K562 (cell line): ENCODE results near the gene USP49. TPM values are rescaled to one million over a fixed set of nuclear protein-coding genes. Genes with fewer than 3 reads are reported as not detected.

Experiments
- FOXK1 ChIP-seq: sonication (generic); formaldehyde crosslinking; IDR thresholded peaks from 2 replicates; pipeline ENCODE4 v1.8.0; 2022; ENCODE audit warnings: missing genetic modification reagents, mild to moderate bottlenecking, borderline replicate concordance
- HSF4 ChIP-seq: fragments of 250-450 bp; sonication (Bioruptor Pico); IDR thresholded peaks from 2 replicates; pipeline ENCODE4 v2.1.2; 2022; ENCODE audit warnings: mild to moderate bottlenecking, moderate library complexity, borderline replicate concordance
- IFI16 ChIP-seq: fragments of 250-450 bp; sonication (Bioruptor Pico); IDR thresholded peaks from 2 replicates; pipeline ENCODE4 v2.1.2; 2022; ENCODE audit warnings: mild to moderate bottlenecking, inconsistent platforms
- JUND ChIP-seq, 2 experiments: IDR thresholded peaks; 2 replicates in 1 of 2; 3 replicates in 1 of 2; pipeline ENCODE4 v1.6.1; 2011; ENCODE audit warnings: borderline replicate concordance in 2 of 2, low read depth in 2 of 2, low read length in 2 of 2, improper control_type of control experiment in 1 of 2, missing biosample characterization in 1 of 2, missing genetic modification characterization in 1 of 2, missing genetic modification reagents in 1 of 2
- LARP7 ChIP-seq: fragments of 450-650 bp; IDR thresholded peaks from 2 replicates; pipeline ENCODE4 v1.6.1; 2016
- MYNN ChIP-seq, 2 experiments: sonication (generic); formaldehyde crosslinking in 1 of 2; IDR thresholded peaks; 2 replicates each; pipeline versions ENCODE4 v1.5.0 to v1.6.1; 2016 to 2020; ENCODE audit warnings: antibody characterized with exemption in 1 of 2, missing genetic modification reagents in 1 of 2
- NR4A1 ChIP-seq, 2 experiments: fragments of 250-450 bp in 1 of 2; fragments of 450-650 bp in 1 of 2; sonication (Bioruptor Pico) in 1 of 2; IDR thresholded peaks; 2 replicates each; pipeline versions ENCODE4 v1.4.0 to v1.6.1; 2016 to 2020; ENCODE audit warnings: mild to moderate bottlenecking in 2 of 2, missing compliant biosample characterization in 1 of 2, missing genetic modification characterization in 1 of 2, moderate library complexity in 1 of 2
- RB1 ChIP-seq: fragments of 450-650 bp; IDR thresholded peaks from 2 replicates; pipeline ENCODE4 v1.6.1; 2017; ENCODE audit warnings: low read depth, mild to moderate bottlenecking
- RHOXF2B ChIP-seq: fragments of 250-450 bp; sonication (Bioruptor Pico); conservative IDR thresholded peaks from 2 replicates; pipeline ENCODE4 v1.5.1; 2021
- RREB1 ChIP-seq: fragments of 250-450 bp; sonication (Bioruptor Pico); IDR thresholded peaks from 2 replicates; pipeline ENCODE4 v1.4.0; 2020
- XRCC4 ChIP-seq: IDR thresholded peaks from one replicate; pipeline ENCODE4 v1.6.1; 2011; ENCODE audit not compliant: insufficient read depth, insufficient read length; ENCODE audit errors: extremely low read depth
- ZNF140 ChIP-seq: fragments of 250-450 bp; sonication (Bioruptor Pico); IDR thresholded peaks from 2 replicates; pipeline ENCODE4 v1.8.0; 2021; ENCODE audit warnings: moderate library complexity, mild to moderate bottlenecking, inconsistent platforms
- ZNF280B ChIP-seq: fragments of 250-450 bp; sonication (Bioruptor Pico); IDR thresholded peaks from 2 replicates; pipeline ENCODE4 v1.5.1; 2021; ENCODE audit warnings: mild to moderate bottlenecking
- polyA plus RNA-seq, 8 experiments: library from polyadenylated mRNA; depleted of rRNA in 4 of 8; stranded (reverse) in 5 of 8; unstranded in 3 of 8; fragments of >200 nt; fragmentation: Nextera tagmentation in 2 of 8; fragmentation: Illumina TruSeq in 1 of 8; extraction: Ambion mirVana in 2 of 8; extraction: Trizol in 1 of 8; gene quantifications; 2 replicates each; pipeline versions ENCODE4 v1.2.1 to v1.2.3, GENCODE V29; 2011 to 2014; ENCODE audit warnings: inconsistent platforms in 1 of 8, missing spikeins in 1 of 8
- total RNA-seq, 7 experiments: library from RNA; depleted of rRNA in 6 of 7; stranded (reverse); fragments of >200 nt in 6 of 7; fragmentation: Illumina TruSeq in 2 of 7; extraction: Trizol in 2 of 7; gene quantifications; 2 replicates each; pipeline versions ENCODE4 v1.2.1 to v1.2.3, GENCODE V29; 2011 to 2021; ENCODE audit warnings: low replicate concordance in 1 of 7
- TF ChIP-seq, protein P1 (sequence below): fragments of 250-450 bp; sonication (Bioruptor Pico); IDR thresholded peaks from 2 replicates; pipeline ENCODE4 v1.4.0; 2020; ENCODE audit warnings: mild to moderate bottlenecking, moderate library complexity, borderline replicate concordance

USP49 gene
- total and polyA plus RNA-seq, 9 of the 15 experiments (the other 6 are each of a cell fraction or from before 2014, with no cell fraction given), result 1.0 to 9.9 (median 6.5) TPM

GRCh38 chr6:41895300-41896233 is at the start of gene USP49 (continued):
- no peak for TF ChIP-seq RREB1 (CRISPR knock-in tag)
- TF ChIP-seq ZNF140 (CRISPR knock-in tag), result no peak
- peak; percentile 88 for TF ChIP-seq RB1
- TF ChIP-seq MYNN (IDR thresholded peaks at IDR 0.05), result peak; percentile 86
- no peak for TF ChIP-seq MYNN (CRISPR knock-in tag; IDR thresholded peaks at IDR 0.05)
- no peak for TF ChIP-seq XRCC4
- TF ChIP-seq IFI16 (CRISPR knock-in tag), result no peak
- TF ChIP-seq JUND (IDR thresholded peaks at IDR 0.05; ENCODE audit: borderline replicate concordance, low read depth, low read length), result no peak
- TF ChIP-seq JUND (tag; IDR thresholded peaks at IDR 0.05; ENCODE audit: borderline replicate concordance, low read depth, low read length), result no peak
- TF ChIP-seq FOXK1 (CRISPR knock-in tag), result no peak
- no peak for TF ChIP-seq LARP7
- TF ChIP-seq RHOXF2B (CRISPR knock-in tag), result no peak
- no peak for TF ChIP-seq HSF4 (CRISPR knock-in tag)
- TF ChIP-seq ZNF280B (CRISPR knock-in tag), result no peak
- TF ChIP-seq, protein P1, sequence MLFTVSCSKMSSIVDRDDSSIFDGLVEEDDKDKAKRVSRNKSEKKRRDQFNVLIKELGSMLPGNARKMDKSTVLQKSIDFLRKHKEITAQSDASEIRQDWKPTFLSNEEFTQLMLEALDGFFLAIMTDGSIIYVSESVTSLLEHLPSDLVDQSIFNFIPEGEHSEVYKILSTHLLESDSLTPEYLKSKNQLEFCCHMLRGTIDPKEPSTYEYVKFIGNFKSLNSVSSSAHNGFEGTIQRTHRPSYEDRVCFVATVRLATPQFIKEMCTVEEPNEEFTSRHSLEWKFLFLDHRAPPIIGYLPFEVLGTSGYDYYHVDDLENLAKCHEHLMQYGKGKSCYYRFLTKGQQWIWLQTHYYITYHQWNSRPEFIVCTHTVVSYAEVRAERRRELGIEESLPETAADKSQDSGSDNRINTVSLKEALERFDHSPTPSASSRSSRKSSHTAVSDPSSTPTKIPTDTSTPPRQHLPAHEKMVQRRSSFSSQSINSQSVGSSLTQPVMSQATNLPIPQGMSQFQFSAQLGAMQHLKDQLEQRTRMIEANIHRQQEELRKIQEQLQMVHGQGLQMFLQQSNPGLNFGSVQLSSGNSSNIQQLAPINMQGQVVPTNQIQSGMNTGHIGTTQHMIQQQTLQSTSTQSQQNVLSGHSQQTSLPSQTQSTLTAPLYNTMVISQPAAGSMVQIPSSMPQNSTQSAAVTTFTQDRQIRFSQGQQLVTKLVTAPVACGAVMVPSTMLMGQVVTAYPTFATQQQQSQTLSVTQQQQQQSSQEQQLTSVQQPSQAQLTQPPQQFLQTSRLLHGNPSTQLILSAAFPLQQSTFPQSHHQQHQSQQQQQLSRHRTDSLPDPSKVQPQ (CRISPR knock-in tag), result no peak
- TF ChIP-seq NR4A1 (CRISPR knock-in tag; IDR thresholded peaks at IDR 0.05), result no peak
- no peak for TF ChIP-seq NR4A1 (tag; IDR thresholded peaks at IDR 0.05)
